IPS-18c (cell line): ENCODE measurements around the gene MRTFA.

ENCODE experiments used
- H3K4me3 ChIP-seq: 2 replicates; pipeline ENCODE4 v1.7.0; 2013; ENCODE audit warnings: low read depth, mild to moderate bottlenecking, low read length, moderate library complexity; ENCODE audit not compliant: insufficient read depth
- H3K9me3 ChIP-seq: one replicate; pipeline ENCODE4 v1.6.1; 2013; ENCODE audit warnings: mild to moderate bottlenecking, low read length, moderate library complexity; ENCODE audit not compliant: control insufficient read depth, insufficient read depth

The MRTFA gene

DNA sequence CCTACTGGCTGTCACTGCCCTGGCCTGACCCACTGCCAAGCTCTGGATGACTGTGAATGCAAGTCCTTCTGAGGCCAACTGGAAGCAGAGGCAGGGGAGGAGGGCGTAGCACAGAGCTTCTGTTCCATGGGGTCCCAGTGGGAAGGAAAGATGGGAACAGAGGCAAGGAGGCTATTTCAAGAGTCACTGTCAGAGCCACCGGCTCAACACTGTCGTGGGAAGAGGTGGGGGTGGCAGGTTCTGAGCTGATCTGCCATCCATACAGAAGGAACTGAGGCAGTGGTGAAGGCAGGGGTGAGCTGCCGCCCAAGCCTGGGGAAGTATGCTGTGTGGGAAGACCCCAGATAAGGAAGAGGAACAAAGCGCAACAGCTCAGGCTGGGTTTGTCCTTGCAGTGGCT, 211.4 kb downstream of the MRTFA start:
- Histone ChIP-seq H3K9me3 (no peaks in the 10 kb centered on the region), H3K4me3 (no peak overlapping the region)

DNA sequence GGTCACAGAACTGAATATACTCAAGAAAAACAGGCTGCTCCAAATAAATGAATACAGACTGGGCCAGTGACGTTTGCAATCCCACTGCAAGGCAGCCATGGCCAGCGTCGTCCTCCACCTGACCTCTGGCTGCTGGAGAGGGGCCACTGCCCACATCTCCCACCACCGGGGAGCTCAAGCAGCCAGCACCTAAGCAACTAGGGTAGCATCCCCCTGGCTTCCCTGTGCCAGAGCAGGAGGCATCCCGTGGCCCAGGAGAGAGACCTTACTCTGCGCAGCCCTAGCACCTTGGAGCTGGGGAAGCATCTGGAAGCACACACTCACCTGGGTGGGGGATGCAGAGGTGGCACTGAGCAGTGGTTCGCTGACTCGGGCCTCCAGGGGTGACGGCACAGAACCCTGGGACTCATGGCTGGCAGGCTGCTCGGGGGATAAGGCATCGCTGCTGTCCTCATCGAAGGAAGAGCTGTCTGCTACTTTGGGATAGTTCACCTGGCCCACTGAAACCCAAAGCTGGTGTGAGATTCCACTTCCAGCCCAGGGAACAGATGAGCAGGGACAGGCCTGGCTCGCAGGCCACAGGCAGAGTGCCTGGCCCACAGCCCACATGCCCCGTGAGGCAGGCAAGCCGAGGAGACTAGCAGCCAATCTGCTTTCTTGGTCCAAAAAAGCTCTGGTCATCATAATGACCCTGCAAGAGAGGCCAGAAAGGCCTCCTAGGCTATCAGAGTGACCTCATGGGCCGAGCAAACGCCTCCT, 212.5 kb downstream of the MRTFA start:
- Histone ChIP-seq H3K4me3 (no peak overlapping the region), H3K9me3 (no peaks in the 10 kb centered on the region)

GRCh38 chr22:40423310-40423688, 213.2 kb downstream of the MRTFA start:
- H3K4me3 ChIP-seq = no peak overlapping the region
- no peaks in the 10 kb centered on the region for H3K9me3 ChIP-seq

DNA sequence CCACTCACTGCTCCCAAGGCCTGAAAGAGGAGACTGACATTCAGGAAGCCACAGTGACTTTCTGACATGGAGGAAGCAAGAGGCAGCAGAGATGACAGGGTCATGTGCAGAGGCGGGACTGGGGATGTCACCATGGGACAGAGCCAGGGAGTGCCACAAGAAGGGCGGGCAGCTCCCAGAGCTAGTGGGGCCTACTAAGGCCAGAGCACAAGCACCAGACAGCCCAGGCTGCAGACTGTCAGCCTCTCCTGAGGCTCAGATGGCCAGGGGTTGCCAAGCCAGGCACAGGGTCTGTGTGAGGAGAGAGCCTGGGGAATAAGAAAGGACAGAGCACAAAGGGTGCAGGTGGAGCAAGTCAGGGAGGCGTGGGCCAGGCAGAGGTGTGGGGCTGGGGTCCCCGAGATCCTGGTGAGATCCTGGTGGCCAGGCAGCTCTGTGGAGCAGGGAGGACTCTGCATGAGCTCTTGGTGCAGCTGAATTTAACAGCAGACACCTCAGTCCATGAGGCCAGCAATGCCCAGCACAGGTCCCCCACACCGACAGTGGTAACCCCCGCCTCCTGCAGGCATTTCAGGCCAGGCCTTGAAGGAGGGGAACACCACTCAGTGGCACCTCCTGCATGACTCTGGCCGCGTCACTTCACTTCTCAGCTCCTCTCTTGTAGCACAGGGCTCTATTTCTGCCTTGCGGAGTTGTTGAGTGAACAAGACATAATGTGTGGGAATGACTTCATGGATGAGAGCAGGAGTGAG, 213.8 kb downstream of the MRTFA start:
- Histone ChIP-seq H3K4me3 (no peak overlapping the region), H3K9me3 (no peaks in the 10 kb centered on the region)

GRCh38 chr22:40421941-40422340, 214.6 kb downstream of the MRTFA start:
- no peak overlapping the region for H3K4me3 ChIP-seq
- H3K9me3 ChIP-seq = no peaks in the 10 kb centered on the region

GRCh38 chr22:40421082-40421350, 215.5 kb downstream of the MRTFA start:
- Histone ChIP-seq H3K9me3 (peaks cover 3% of the 10 kb centered on the region), H3K4me3 (no peak overlapping the region)

DNA sequence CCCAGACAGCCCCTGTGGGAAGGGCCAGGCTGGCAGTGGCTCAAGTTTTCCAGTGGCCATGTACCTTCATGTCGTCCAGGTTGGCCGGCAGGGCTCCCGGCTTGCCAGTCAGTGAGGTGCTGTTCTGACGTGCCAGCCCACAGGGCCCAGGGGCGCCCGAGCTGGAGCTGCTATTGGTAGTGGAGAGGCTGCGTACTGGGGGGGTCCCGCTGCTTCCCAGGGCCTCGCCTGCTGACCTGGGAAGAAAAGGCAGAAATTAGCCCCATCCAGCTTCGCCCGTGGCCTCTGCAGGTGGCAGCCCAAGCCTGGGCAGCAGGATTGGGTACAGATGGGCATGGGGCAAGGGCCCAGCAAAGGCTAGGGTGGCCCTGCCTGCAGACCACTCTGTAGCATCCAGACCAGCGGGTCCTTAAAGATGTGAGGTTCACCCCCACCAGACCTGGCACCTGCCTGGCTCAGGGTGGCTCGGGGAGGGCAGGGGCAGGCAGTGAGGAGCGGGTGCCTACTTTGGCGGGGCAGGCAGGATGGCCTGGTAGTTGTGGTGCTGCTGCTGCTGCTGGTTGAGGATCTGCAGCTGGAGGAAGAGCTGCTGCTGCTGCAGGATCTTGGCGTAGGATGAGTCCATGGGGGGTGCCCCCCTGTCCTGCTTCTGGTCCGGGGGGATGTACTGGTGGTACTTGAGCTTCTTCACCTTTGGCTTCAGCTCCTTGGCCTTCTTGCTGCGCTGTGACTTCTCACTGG, 216.0 kb downstream of the MRTFA start:
- Histone ChIP-seq H3K9me3 (peaks cover 3% of the 10 kb centered on the region), H3K4me3 (no peak overlapping the region)

- Histone ChIP-seq H3K9me3 (peaks cover 3% of the 10 kb centered on the region), H3K4me3 (no peak overlapping the region)
Observed at GRCh38 chr22:40419718-40420117, 216.8 kb downstream of the MRTFA start.

DNA sequence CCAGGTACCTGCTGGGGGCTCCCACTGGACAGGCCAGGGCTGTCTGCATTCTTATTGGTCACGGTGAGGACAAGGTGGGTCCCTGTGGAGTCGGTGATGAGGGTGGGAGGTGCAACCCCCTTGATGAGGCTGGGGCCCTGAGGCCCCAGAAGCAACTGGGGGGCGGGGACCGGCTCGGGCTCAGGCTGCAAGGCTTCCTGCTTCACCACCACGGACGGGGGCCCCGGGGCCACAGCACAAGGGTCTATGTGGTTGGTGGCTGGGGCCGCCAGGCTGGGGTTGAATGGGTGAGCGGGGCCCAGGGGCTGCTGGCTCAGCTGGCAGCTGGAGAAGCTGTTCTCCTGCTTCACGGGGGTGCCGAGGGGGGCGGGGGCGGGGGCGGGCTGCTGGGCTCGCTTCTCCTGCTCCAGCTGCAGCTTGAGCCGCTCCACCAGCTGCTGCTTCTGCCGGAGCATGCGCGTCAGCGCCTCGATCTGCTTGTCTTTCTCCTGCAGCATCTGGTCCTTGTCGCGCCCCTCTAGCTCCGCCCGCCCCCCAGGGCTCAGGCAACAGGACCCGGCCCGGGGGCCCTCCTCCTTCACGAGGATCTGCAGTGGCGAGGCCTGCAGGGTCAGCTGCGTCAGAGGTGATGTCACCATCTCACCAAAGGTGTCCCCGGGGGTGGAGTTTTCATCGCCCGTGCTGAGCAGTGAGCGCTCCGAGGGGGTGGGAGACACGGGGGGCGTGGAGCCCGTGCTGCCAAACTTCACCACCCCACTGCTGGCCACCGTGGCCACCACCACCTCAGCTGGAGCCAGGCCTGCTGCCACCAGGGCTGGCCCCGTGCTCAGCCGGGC, 217.9 kb downstream of the MRTFA start:
- no peak overlapping the region for H3K4me3 ChIP-seq
- H3K9me3 ChIP-seq = peaks cover 3% of the 10 kb centered on the region

GRCh38 chr22:40417881-40418280, 218.6 kb downstream of the MRTFA start:
- peaks cover 3% of the 10 kb centered on the region for H3K9me3 ChIP-seq
- no peak overlapping the region for H3K4me3 ChIP-seq

DNA sequence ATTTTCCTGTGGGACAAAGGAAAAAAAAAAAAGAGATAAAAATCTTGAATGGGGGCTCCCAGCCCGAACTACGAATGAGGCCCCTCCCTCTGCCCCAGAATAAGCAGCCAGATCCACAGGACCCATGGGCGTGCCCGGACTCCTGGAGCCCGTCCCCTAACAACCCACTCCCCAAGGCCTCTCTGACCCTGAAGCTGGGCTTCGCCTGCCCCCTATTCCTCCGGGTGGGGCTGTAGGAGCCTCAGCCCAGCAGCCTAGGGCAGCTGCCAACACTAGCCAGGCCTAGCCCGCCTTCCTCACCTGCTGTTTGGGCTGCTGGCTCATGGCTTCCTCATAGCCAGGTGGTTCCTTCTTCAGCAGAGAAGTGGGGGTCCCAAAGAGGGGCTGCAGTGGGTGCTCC, 219.5 kb downstream of the MRTFA start:
- H3K9me3 ChIP-seq = peaks cover 3% of the 10 kb centered on the region
- no peak overlapping the region for H3K4me3 ChIP-seq

- peaks cover 3% of the 10 kb centered on the region for H3K9me3 ChIP-seq
- H3K4me3 ChIP-seq = no peak overlapping the region
Observed at GRCh38 chr22:40416636-40417035, 219.9 kb downstream of the MRTFA start.

DNA sequence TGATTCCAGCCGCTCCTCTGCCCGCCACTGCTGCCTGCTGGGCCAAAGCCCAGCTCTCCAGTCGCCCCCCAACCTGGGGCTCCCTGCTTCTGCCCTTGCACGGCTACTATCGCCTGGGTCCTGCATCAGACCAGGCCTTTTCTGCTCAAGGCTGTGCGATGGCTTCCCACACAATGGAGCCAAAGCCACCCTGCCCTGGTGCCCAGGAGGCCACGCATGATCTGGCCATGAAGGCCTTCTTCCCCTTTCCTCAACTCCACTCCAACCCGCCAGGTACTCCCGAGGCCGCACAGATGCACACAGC, 220.3 kb downstream of the MRTFA start:
- Histone ChIP-seq H3K4me3 (no peak overlapping the region), H3K9me3 (peaks cover 3% of the 10 kb centered on the region)

- no peak overlapping the region for H3K4me3 ChIP-seq
- H3K9me3 ChIP-seq = peaks cover 3% of the 10 kb centered on the region
Observed at GRCh38 chr22:40415531-40416266, 220.8 kb downstream of the MRTFA start.

GRCh38 chr22:40414838-40415505, 221.5 kb downstream of the MRTFA start:
- Histone ChIP-seq H3K4me3 (no peak overlapping the region), H3K9me3 (peaks cover 3% of the 10 kb centered on the region)

DNA sequence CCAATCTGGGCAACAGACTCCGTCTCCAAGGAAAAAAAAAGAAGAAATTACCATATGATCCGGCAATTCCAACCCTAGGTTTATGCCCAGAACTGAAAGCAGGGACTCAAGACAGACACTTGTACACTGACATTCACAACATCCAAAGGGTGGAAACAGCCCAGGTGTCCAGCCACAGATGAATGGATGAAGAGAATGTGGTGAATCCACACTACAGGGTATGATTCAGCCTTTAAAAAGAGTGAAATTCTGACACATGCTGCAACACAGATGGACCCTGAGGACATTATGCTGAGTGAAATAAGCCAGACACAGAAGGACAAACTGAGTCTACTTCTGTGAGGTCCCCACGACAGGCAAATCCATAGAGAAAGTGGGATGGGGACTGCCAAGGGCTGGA, 222.2 kb downstream of the MRTFA start:
- Histone ChIP-seq H3K4me3 (no peak overlapping the region), H3K9me3 (peaks cover 3% of the 10 kb centered on the region)
